SK-N-SH (cell line): ENCODE data around the gene NBL1. TPM values are rescaled to one million over a fixed set of nuclear protein-coding genes. Genes with fewer than 3 reads are reported as not detected.
A peak's percentile ranks its signal among the peaks of the same experiment; 100 is the strongest.

Source experiments
- CTCF ChIA-PET: fragments of 300-600, 350-600 bp; formaldehyde crosslinking; extraction: SDS; loops from one replicate; lab custom pipeline; 2021; lab: Yijun Ruan, JAX
- POLR2A ChIA-PET: fragments of 350-600 bp; sonication (Branson Sonifier 250); formaldehyde crosslinking; extraction: SDS; loops from one replicate; lab custom pipeline; 2020; ENCODE audit warnings: antibody characterized with exemption, inconsistent platforms; lab: Yijun Ruan, JAX
- DNase-seq: peaks from one replicate; pipeline ENCODE4 v3.0.0; 2012
- H2AFZ ChIP-seq: fragments of 200-600 bp; sonication (generic); 2 replicates; pipeline ENCODE4 v1.8.1; 2016; ENCODE audit warnings: antibody characterized with exemption, mild to moderate bottlenecking, low read depth
- H3F3A ChIP-seq: fragments of 200-600 bp; sonication (generic); replicated peaks from 2 replicates; pipeline ENCODE3; 2016; ENCODE audit warnings: antibody characterized with exemption, mild to moderate bottlenecking; ENCODE audit not compliant: insufficient read depth
- H3K27ac ChIP-seq, 2 experiments: fragments of 200-500 bp in 1 of 2; fragments of 200-600 bp in 1 of 2; sonication (Bioruptor generic) in 1 of 2; sonication (generic), shearing (Covaris generic) in 1 of 2; 2 replicates each; pipeline versions ENCODE4 v1.5.1 to v1.6.1; 2014 to 2016; ENCODE audit warnings: low read depth in 2 of 2, inconsistent platforms in 1 of 2, low read length in 1 of 2, mild to moderate bottlenecking in 1 of 2, mixed read lengths in 1 of 2
- H3K27me3 ChIP-seq: fragments of 200-600 bp; sonication (generic), shearing (Covaris generic); 2 replicates; pipeline ENCODE4 v1.6.1; 2016; ENCODE audit warnings: mixed run types; ENCODE audit not compliant: insufficient read depth
- H3K36me3 ChIP-seq, 2 experiments: fragments of 200-500 bp in 1 of 2; fragments of 200-600 bp in 1 of 2; sonication (Bioruptor generic) in 1 of 2; sonication (generic) in 1 of 2; replicated peaks in 1 of 2; 2 replicates each; pipeline versions ENCODE3 to v1.5.1; 2014 to 2016; ENCODE audit warnings: low read length in 1 of 2, mild to moderate bottlenecking in 1 of 2; ENCODE audit not compliant: insufficient read depth in 2 of 2, control insufficient read depth in 1 of 2
- H3K4me1 ChIP-seq, 2 experiments: fragments of 200-500 bp in 1 of 2; fragments of 200-600 bp in 1 of 2; sonication (Bioruptor generic) in 1 of 2; sonication (generic), shearing (Covaris generic) in 1 of 2; 2 replicates each; pipeline versions ENCODE4 v1.5.1 to v1.6.1; 2014 to 2016; ENCODE audit warnings: low read depth in 1 of 2, low read length in 1 of 2, mixed run types in 1 of 2; ENCODE audit not compliant: insufficient read depth in 2 of 2, control insufficient read depth in 1 of 2
- H3K4me2 ChIP-seq: fragments of 200-600 bp; sonication (generic), shearing (Covaris generic); 2 replicates; pipeline ENCODE4 v1.6.1; 2017; ENCODE audit warnings: mixed run types
- H3K4me3 ChIP-seq, 2 experiments: fragments of 200-500 bp in 1 of 2; fragments of 200-600 bp in 1 of 2; sonication (Bioruptor generic) in 1 of 2; sonication (generic), shearing (Covaris generic) in 1 of 2; 2 replicates each; pipeline versions ENCODE4 v1.5.1 to v1.8.1; 2014 to 2016; ENCODE audit warnings: low read depth in 2 of 2, inconsistent platforms in 1 of 2, low read length in 1 of 2, mild to moderate bottlenecking in 1 of 2, mixed read lengths in 1 of 2, moderate library complexity in 1 of 2
- H3K79me2 ChIP-seq: fragments of 200-600 bp; sonication (generic); 2 replicates; pipeline ENCODE4 v1.8.1; 2017; ENCODE audit warnings: mild to moderate bottlenecking; ENCODE audit not compliant: insufficient read depth
- H3K9ac ChIP-seq: fragments of 200-600 bp; sonication (generic); 2 replicates; pipeline ENCODE4 v1.6.1; 2017; ENCODE audit warnings: mixed run types
- H3K9me2 ChIP-seq: fragments of 200-600 bp; sonication (generic); 2 replicates; pipeline ENCODE4 v1.6.1; 2017; ENCODE audit warnings: mixed run types
- H3K9me3 ChIP-seq: fragments of 200-600 bp; sonication (generic); 2 replicates; pipeline ENCODE4 v1.6.1; 2017; ENCODE audit warnings: mixed run types, mild to moderate bottlenecking, moderate library complexity
- H4K20me1 ChIP-seq: fragments of 200-600 bp; sonication (generic); 2 replicates; pipeline ENCODE4 v1.6.1; 2017; ENCODE audit warnings: mild to moderate bottlenecking, mixed run types; ENCODE audit not compliant: insufficient read depth
- FOSL2 ChIP-seq: IDR thresholded peaks from 2 replicates; pipeline ENCODE4 v1.4.0; 2012; ENCODE audit warnings: low read depth, mild to moderate bottlenecking, moderate library complexity, borderline replicate concordance
- FOXM1 ChIP-seq: IDR thresholded peaks from 2 replicates; pipeline ENCODE4 v1.4.0; 2012; ENCODE audit warnings: low read depth, mild to moderate bottlenecking
- MAX ChIP-seq: IDR thresholded peaks from 2 replicates; pipeline ENCODE4 v1.4.0; 2012; ENCODE audit warnings: low read depth
- MEF2A ChIP-seq: IDR thresholded peaks from 2 replicates; pipeline ENCODE4 v1.4.0; 2012; ENCODE audit warnings: low read depth, borderline replicate concordance
- RAD21 ChIP-seq: IDR thresholded peaks from 2 replicates; pipeline ENCODE4 v1.6.1; 2012; ENCODE audit warnings: mild to moderate bottlenecking, low read length
- REST ChIP-seq: IDR thresholded peaks from 2 replicates; pipeline ENCODE4 v1.6.1; 2012; ENCODE audit warnings: mild to moderate bottlenecking, low read depth, low read length, moderate library complexity
- TAF1 ChIP-seq: IDR thresholded peaks from 2 replicates; pipeline ENCODE4 v1.6.1; 2012; ENCODE audit warnings: low read depth, mild to moderate bottlenecking, low read length, moderate library complexity, borderline replicate concordance
- TCF12 ChIP-seq: IDR thresholded peaks from 2 replicates; pipeline ENCODE4 v1.4.0; 2012
- TEAD4 ChIP-seq: IDR thresholded peaks from 2 replicates; pipeline ENCODE4 v1.4.0; 2012; ENCODE audit warnings: mild to moderate bottlenecking, borderline replicate concordance; ENCODE audit not compliant: insufficient read depth
- WGBS: methylation state at CpG from one replicate; pipeline ENCODE4 v1.1.6; 2017; ENCODE audit warnings: low lambda C conversion rate; 5-methylcytosine and 5-hydroxymethylcytosine counted together
- polyA plus RNA-seq, 3 experiments: library from polyadenylated mRNA; depleted of rRNA; stranded (reverse); fragments of >200 nt; gene quantifications; 2 replicates each; pipeline ENCODE4 v1.2.3, GENCODE V29; 2012

The NBL1 gene
- polyA plus RNA-seq, 1 of the 3 experiments (the other 2 are of a cell fraction), result 36.1 TPM

- H4K20me1 ChIP-seq, result no peaks in the 10 kb centered on the region
- TF ChIP-seq REST, result peak; percentile 96
- TF ChIP-seq RAD21, result no peak
- H3K9me3 ChIP-seq, result no peaks in the 10 kb centered on the region
- no peak overlapping the region for H3K4me2 ChIP-seq
- CTCF ChIA-PET, result interaction anchor here (0.5 to 33.1 kb wide), 4 partner anchors 14 to 1524 kb away, joined by 3 to 553 read pairs (median 4); no protein-coding TSS in a partner anchor
- H2AFZ ChIP-seq, result no peak overlapping the region
- no peaks in the 10 kb centered on the region for H3K36me3 ChIP-seq
- no peaks in the 10 kb centered on the region for H3K9me2 ChIP-seq
- POLR2A ChIA-PET, result no interaction called here
- no peak overlapping the region for H3K27ac ChIP-seq
- WGBS, result 73% methylated on average over 13 of the region's 13 CpGs
- no peak for DNase-seq
- no peak overlapping the region for H3K4me3 ChIP-seq
- H3F3A ChIP-seq, result no peaks in the 10 kb centered on the region
- no peaks in the 10 kb centered on the region for H3K79me2 ChIP-seq
- no peak overlapping the region for H3K9ac ChIP-seq
- H3K4me1 ChIP-seq, result no peaks in the 10 kb centered on the region
- H3K27me3 ChIP-seq, result no peaks in the 10 kb centered on the region
Observed at GRCh38 chr1:19676438-19676922, 32.4 kb downstream of the NBL1 start.

- CTCF ChIA-PET, result interaction anchor here (1.2 to 33.1 kb wide), 4 partner anchors 11 to 29 kb away, joined by 3 to 553 read pairs (median 5); no protein-coding TSS in a partner anchor
- no peaks in the 10 kb centered on the region for H3F3A ChIP-seq
- H3K9me2 ChIP-seq, result no peaks in the 10 kb centered on the region
- H3K9me3 ChIP-seq, result no peaks in the 10 kb centered on the region
- H4K20me1 ChIP-seq, result no peaks in the 10 kb centered on the region
- 81% methylated on average over 8 of the region's 11 CpGs for WGBS
- no peaks in the 10 kb centered on the region for H3K27me3 ChIP-seq
- H3K27ac ChIP-seq, result no peak overlapping the region
- DNase-seq, result no peak
- no peaks in the 10 kb centered on the region for H3K36me3 ChIP-seq
- no peak overlapping the region for H3K4me2 ChIP-seq
- H3K4me3 ChIP-seq, result no peak overlapping the region
- POLR2A ChIA-PET, result no interaction called here
- peaks cover 0 to 6% of the 10 kb centered on the region in 2 experiments; a peak in 1 of 4 replicates for H3K4me1 ChIP-seq
- no peak for TF ChIP-seq MAX
- no peak overlapping the region for H2AFZ ChIP-seq
- no peaks in the 10 kb centered on the region for H3K79me2 ChIP-seq
- no peak overlapping the region for H3K9ac ChIP-seq
Observed at GRCh38 chr1:19678493-19678892, 34.4 kb downstream of the NBL1 start.

GRCh38 chr1:19678931-19679453 lies 34.9 kb downstream of the NBL1 start:
- ChIA-PET POLR2A (no interaction called here), CTCF (interaction anchor here (0.6 to 33.1 kb wide), 5 partner anchors 17 to 139 kb away, joined by 3 to 553 read pairs (median 3); no protein-coding TSS in a partner anchor)
- TF ChIP-seq TCF12 (no peak), MAX (no peak), FOSL2 (no peak), TAF1 (no peak), FOXM1 (no peak), REST (no peak), TEAD4 (no peak), MEF2A (no peak)
- Histone ChIP-seq H2AFZ (no peak overlapping the region), H3K9ac (no peak overlapping the region), H4K20me1 (no peaks in the 10 kb centered on the region), H3K9me3 (no peaks in the 10 kb centered on the region), H3K27ac (no peak overlapping the region), H3F3A (no peaks in the 10 kb centered on the region), H3K36me3 (no peaks in the 10 kb centered on the region), H3K79me2 (no peaks in the 10 kb centered on the region), H3K4me1 (peaks cover 0 to 6% of the 10 kb centered on the region in 2 experiments; a peak in 1 of 4 replicates), H3K9me2 (no peaks in the 10 kb centered on the region), H3K27me3 (no peaks in the 10 kb centered on the region), H3K4me2 (no peak overlapping the region), H3K4me3 (no peak overlapping the region)
- WGBS, result 75% methylated on average over 11 of the region's 34 CpGs
- no peak for DNase-seq
